WERI-Rb-1 (cell line): Measurements from ENCODE around the gene NRG3.

Experiments used
- DNase-seq: peaks from one replicate; pipeline ENCODE4 v3.0.0-alpha.2; 2020
- H3K27ac ChIP-seq: fragments of 250-450 bp; sonication (Bioruptor Pico); 2 replicates; pipeline ENCODE4 v1.5.1; 2020; ENCODE audit warnings: mild to moderate bottlenecking, moderate library complexity
- H3K27me3 ChIP-seq: fragments of 250-450 bp; sonication (Bioruptor Pico); 2 replicates; pipeline ENCODE4 v1.5.1; 2021; ENCODE audit warnings: mild to moderate bottlenecking, low read depth, moderate library complexity; ENCODE audit not compliant: insufficient read depth, severe bottlenecking
- H3K36me3 ChIP-seq: fragments of 250-450 bp; sonication (Bioruptor Pico); 2 replicates; pipeline ENCODE4 v1.5.1; 2020; ENCODE audit warnings: mild to moderate bottlenecking, moderate library complexity
- H3K4me3 ChIP-seq: 2 replicates; pipeline ENCODE4 v1.5.1; 2011; ENCODE audit warnings: low read depth, mild to moderate bottlenecking, control low read depth, low read length
- H3K9me3 ChIP-seq: fragments of 250-450 bp; sonication (Bioruptor Pico); 2 replicates; pipeline ENCODE4 v1.5.1; 2021; ENCODE audit warnings: mild to moderate bottlenecking, moderate library complexity; ENCODE audit not compliant: severe bottlenecking
- CTCF ChIP-seq: IDR thresholded peaks from 2 replicates; pipeline ENCODE4 v1.5.1; 2011; ENCODE audit warnings: low read depth, mild to moderate bottlenecking, control low read depth, inconsistent platforms, low read length

Gene NRG3

GRCh38 chr10:81903472-81903871 is 28.5 kb downstream of the NRG3 start:
- DNase-seq = no peak
- Histone ChIP-seq H3K9me3 (no peaks in the 10 kb centered on the region), H3K27me3 (no peaks in the 10 kb centered on the region), H3K36me3 (no peaks in the 10 kb centered on the region), H3K4me3 (no peak overlapping the region), H3K27ac (no peak overlapping the region)
- no peak for TF ChIP-seq CTCF

GRCh38 chr10:81905161-81905560 is 30.2 kb downstream of the NRG3 start:
- DNase-seq = no peak
- Histone ChIP-seq H3K4me3 (no peak overlapping the region), H3K27ac (no peak overlapping the region), H3K9me3 (no peaks in the 10 kb centered on the region), H3K36me3 (no peaks in the 10 kb centered on the region), H3K27me3 (no peaks in the 10 kb centered on the region)
- no peak for TF ChIP-seq CTCF

- Histone ChIP-seq H3K36me3 (no peaks in the 10 kb centered on the region), H3K27ac (no peak overlapping the region), H3K9me3 (no peaks in the 10 kb centered on the region), H3K27me3 (no peaks in the 10 kb centered on the region), H3K4me3 (no peak overlapping the region)
- no peak for TF ChIP-seq CTCF
- DNase-seq = no peak
Observed at GRCh38 chr10:81909453-81909852, 34.5 kb downstream of the NRG3 start.

- H3K27ac ChIP-seq = no peak overlapping the region
- no peak for DNase-seq
- H3K36me3 ChIP-seq = no peaks in the 10 kb centered on the region
- H3K9me3 ChIP-seq = no peaks in the 10 kb centered on the region
- H3K27me3 ChIP-seq = no peaks in the 10 kb centered on the region
- no peak for TF ChIP-seq CTCF
- no peak overlapping the region for H3K4me3 ChIP-seq
Observed at GRCh38 chr10:81911328-81911727, 36.3 kb downstream of the NRG3 start.

- H3K27ac ChIP-seq = no peak overlapping the region
- TF ChIP-seq CTCF = no peak
- no peak for DNase-seq
- no peaks in the 10 kb centered on the region for H3K9me3 ChIP-seq
- H3K27me3 ChIP-seq = no peaks in the 10 kb centered on the region
- no peak overlapping the region for H3K4me3 ChIP-seq
- H3K36me3 ChIP-seq = no peaks in the 10 kb centered on the region
Observed at GRCh38 chr10:81914736-81915503, 39.9 kb downstream of the NRG3 start.

- TF ChIP-seq CTCF = no peak
- no peak overlapping the region for H3K4me3 ChIP-seq
- H3K9me3 ChIP-seq = no peaks in the 10 kb centered on the region
- no peaks in the 10 kb centered on the region for H3K27me3 ChIP-seq
- H3K36me3 ChIP-seq = no peaks in the 10 kb centered on the region
- no peak overlapping the region for H3K27ac ChIP-seq
- DNase-seq = no peak
Observed at GRCh38 chr10:81915504-81915897, 40.5 kb downstream of the NRG3 start.
